CD4-positive, alpha-beta memory T cell (primary cell): ENCODE data around the gene ZFR. TPM values are rescaled to one million over a fixed set of nuclear protein-coding genes. Genes with fewer than 3 reads are reported as not detected.
"Not testable (repeated sequence)": the region's sequence is repeated elsewhere in the genome, so short reads cannot be mapped to it uniquely, and the experiment has no call there.

ENCODE experiments used
- CTCF ChIA-PET: fragments of 350-600 bp; sonication (Branson Sonifier 250); formaldehyde crosslinking; loops from one replicate; lab custom pipeline; 2021; ENCODE audit warnings: inconsistent platforms; ENCODE audit not compliant: partially characterized antibody; lab: Charles Lee
- POLR2A ChIA-PET: fragments of 350-600 bp; sonication (Branson Sonifier 250); formaldehyde crosslinking; loops from one replicate; lab custom pipeline; 2021; ENCODE audit not compliant: partially characterized antibody; lab: Charles Lee
- DNase-seq, 5 donors: peaks; one replicate each; pipeline versions ENCODE4 v3.0.0 to v3.0.0-alpha.2; 2020 to 2022; ENCODE audit warnings: mixed read lengths in 1 of 5
- H3K27ac ChIP-seq: one replicate; pipeline ENCODE4 v1.7.0; 2013; ENCODE audit warnings: low read depth, low read length
- H3K27me3 ChIP-seq: 2 replicates; pipeline ENCODE4 v1.7.0; 2013; ENCODE audit warnings: mild to moderate bottlenecking, low read length, moderate library complexity; ENCODE audit not compliant: insufficient read depth
- H3K36me3 ChIP-seq: 2 replicates; pipeline ENCODE4 v1.7.0; 2013; ENCODE audit warnings: mild to moderate bottlenecking, low read length, moderate library complexity; ENCODE audit not compliant: insufficient read depth
- H3K4me1 ChIP-seq: 2 replicates; pipeline ENCODE4 v1.7.0; 2013; ENCODE audit warnings: mild to moderate bottlenecking, low read length, moderate library complexity; ENCODE audit not compliant: insufficient read depth
- H3K4me3 ChIP-seq, 2 donors: one replicate each; pipeline ENCODE4 v1.7.0; 2013; ENCODE audit warnings: low read length in 2 of 2, mild to moderate bottlenecking in 1 of 2
- H3K9me3 ChIP-seq, 2 donors: one replicate each; pipeline ENCODE4 v1.7.0; 2013; ENCODE audit warnings: low read length in 2 of 2, control low read depth in 1 of 2; ENCODE audit not compliant: control insufficient read depth in 1 of 2
- H3K27ac Mint-ChIP-seq, 7 donors: one replicate each; pipeline ENCODE4 v1.8.0; 2020 to 2021; ENCODE audit warnings: mixed read lengths in 7 of 7, mild to moderate bottlenecking in 6 of 7, inconsistent platforms in 3 of 7, moderate library complexity in 3 of 7
- H3K27me3 Mint-ChIP-seq, 2 donors: one replicate each; pipeline ENCODE4 v1.8.0; 2020 to 2021; ENCODE audit warnings: mixed read lengths in 2 of 2
- H3K36me3 Mint-ChIP-seq, 2 donors: one replicate each; pipeline ENCODE4 v1.8.0; 2020 to 2021; ENCODE audit warnings: mixed read lengths in 2 of 2, inconsistent platforms in 1 of 2, mild to moderate bottlenecking in 1 of 2
- H3K4me1 Mint-ChIP-seq, 4 donors: one replicate each; pipeline ENCODE4 v1.8.0; 2020 to 2021; ENCODE audit warnings: mixed read lengths in 4 of 4, mild to moderate bottlenecking in 1 of 4
- H3K4me3 Mint-ChIP-seq, 8 donors: one replicate each; pipeline ENCODE4 v1.8.0; 2020 to 2021; ENCODE audit warnings: mixed read lengths in 8 of 8, mild to moderate bottlenecking in 7 of 8, moderate library complexity in 6 of 8, inconsistent platforms in 3 of 8
- H3K9me3 Mint-ChIP-seq, 8 donors: one replicate each; pipeline ENCODE4 v1.8.0; 2020 to 2021; ENCODE audit warnings: mixed read lengths in 8 of 8, mild to moderate bottlenecking in 5 of 8, inconsistent platforms in 3 of 8, moderate library complexity in 1 of 8
- intact Hi-C: fragments of 100-400 bp; cut with micrococcal nuclease; formaldehyde crosslinking; loops from one replicate; pipeline ENCODE4 v1.15.1; 2023
- polyA plus RNA-seq, 2 donors: library from polyadenylated mRNA; unstranded; fragments of 300-500 nt; fragmentation: Illumina TruSeq; gene quantifications; one replicate each; pipeline ENCODE4 v1.2.3, GENCODE V29; 2021
- total RNA-seq, 2 experiments: library from RNA; stranded (reverse); gene quantifications; one replicate each; pipeline ENCODE4 v1.2.3, GENCODE V29; 2021

ZFR gene
- total and polyA plus RNA-seq, 4 experiments from 2014 or later, result 60.1 to 102 (median 72.3) TPM

GRCh38 chr5:32367271-32367670, 77.3 kb downstream of the ZFR start:
- H3K4me3 Mint-ChIP-seq, H3K9me3 ChIP-seq, H3K27me3 Mint-ChIP-seq, H3K27me3 ChIP-seq, H3K4me1 Mint-ChIP-seq, H3K4me1 ChIP-seq, intact Hi-C loops, DNase-seq, H3K9me3 Mint-ChIP-seq, H3K27ac ChIP-seq, H3K4me3 ChIP-seq: not testable (repeated sequence)
- Mint-ChIP-seq H3K36me3 (peaks cover 38 to 50% of the 10 kb centered on the region in 2 donors), H3K27ac (peak overlapping the region in 1 of 7 donors; percentile 19)
- ChIA-PET POLR2A (interaction anchor here (0.6 to 1.2 kb wide), 2 partner anchors 45 to 217 kb away, joined by 3 read pairs; no protein-coding TSS in a partner anchor), CTCF (interaction anchor here (1.0 to 2.3 kb wide), 4 partner anchors 38 to 223 kb away, joined by 3 to 7 read pairs (median 4); no protein-coding TSS in a partner anchor)
- peaks cover 15% of the 10 kb centered on the region for H3K36me3 ChIP-seq

- H3K36me3 ChIP-seq, result peaks cover 17% of the 10 kb centered on the region
- H3K36me3 Mint-ChIP-seq, result peaks cover 33 to 47% of the 10 kb centered on the region in 2 donors
Observed at GRCh38 chr5:32365623-32366022, 78.9 kb downstream of the ZFR start.

GRCh38 chr5:32363030-32363429, 81.5 kb downstream of the ZFR start:
- H3K4me1 ChIP-seq, result no peaks in the 10 kb centered on the region
- POLR2A ChIA-PET, result no interaction called here
- H3K9me3 ChIP-seq, result no peaks in the 10 kb centered on the region
- no peak for DNase-seq
- intact Hi-C loops, result no loop called here
- no peaks in the 10 kb centered on the region for H3K27me3 ChIP-seq
- Mint-ChIP-seq H3K27ac (peak overlapping the region in 2 of 7 donors; percentile 15 to 35), H3K4me1 (no peaks in the 10 kb centered on the region), H3K36me3 (peaks cover 28 to 52% of the 10 kb centered on the region in 2 donors), H3K4me3 (no peak overlapping the region), H3K9me3 (no peaks in the 10 kb centered on the region), H3K27me3 (no peaks in the 10 kb centered on the region)
- no peak overlapping the region for H3K4me3 ChIP-seq
- CTCF ChIA-PET, result interaction anchor here (0.8 kb wide), 1 partner anchor 131 kb away, joined by 3 read pairs; no protein-coding TSS in a partner anchor
- H3K27ac ChIP-seq, result no peak overlapping the region
- peaks cover 17% of the 10 kb centered on the region for H3K36me3 ChIP-seq

More at GRCh38 chr5:32365623-32366022, 78.9 kb downstream of the ZFR start:
- H3K4me1 Mint-ChIP-seq, result peaks cover 0 to 2% (median 0%) of the 10 kb centered on the region in 4 donors
- no peaks in the 10 kb centered on the region for H3K9me3 Mint-ChIP-seq
- Histone ChIP-seq H3K27ac (no peak overlapping the region), H3K27me3 (no peaks in the 10 kb centered on the region), H3K9me3 (no peaks in the 10 kb centered on the region), H3K4me1 (no peaks in the 10 kb centered on the region), H3K4me3 (no peak overlapping the region)
- DNase-seq, result no peak
- POLR2A ChIA-PET, result interaction anchor here (0.6 kb wide), 1 partner anchor 626 kb away, joined by 3 read pairs; no protein-coding TSS in a partner anchor
- no peak overlapping the region for H3K27ac Mint-ChIP-seq
- no peak overlapping the region for H3K4me3 Mint-ChIP-seq
- no peaks in the 10 kb centered on the region for H3K27me3 Mint-ChIP-seq
- CTCF ChIA-PET, result interaction anchor here (0.5 to 2.3 kb wide), 3 partner anchors 22 to 40 kb away, joined by 3 to 7 read pairs (median 3); no protein-coding TSS in a partner anchor
- intact Hi-C loops, result no loop called here

- DNase-seq, result no peak
- H3K9me3 Mint-ChIP-seq, result no peaks in the 10 kb centered on the region
- Histone ChIP-seq H3K27me3 (no peaks in the 10 kb centered on the region), H3K4me3 (no peak overlapping the region), H3K9me3 (no peaks in the 10 kb centered on the region), H3K36me3 (peaks cover 17% of the 10 kb centered on the region), H3K4me1 (no peaks in the 10 kb centered on the region), H3K27ac (no peak overlapping the region)
- no peak overlapping the region for H3K27ac Mint-ChIP-seq
- H3K36me3 Mint-ChIP-seq, result peaks cover 28 to 51% of the 10 kb centered on the region in 2 donors
- POLR2A ChIA-PET, result no interaction called here
- H3K4me1 Mint-ChIP-seq, result no peaks in the 10 kb centered on the region
- no peak overlapping the region for H3K4me3 Mint-ChIP-seq
- intact Hi-C loops, result no loop called here
- H3K27me3 Mint-ChIP-seq, result no peaks in the 10 kb centered on the region
- CTCF ChIA-PET, result interaction anchor here (0.8 kb wide), 1 partner anchor 130 kb away, joined by 3 read pairs; no protein-coding TSS in a partner anchor
Observed at GRCh38 chr5:32362527-32362926, 82.0 kb downstream of the ZFR start.

GRCh38 chr5:32360906-32361305, 83.6 kb downstream of the ZFR start:
- no peak for DNase-seq
- Mint-ChIP-seq H3K4me1 (no peaks in the 10 kb centered on the region), H3K27ac (peak overlapping the region in 1 of 7 donors; percentile 35), H3K36me3 (peaks cover 31 to 55% of the 10 kb centered on the region in 2 donors), H3K4me3 (no peak overlapping the region), H3K9me3 (no peaks in the 10 kb centered on the region), H3K27me3 (no peaks in the 10 kb centered on the region)
- ChIA-PET CTCF (no interaction called here), POLR2A (no interaction called here)
- Histone ChIP-seq H3K4me1 (no peaks in the 10 kb centered on the region), H3K36me3 (peaks cover 17% of the 10 kb centered on the region), H3K9me3 (no peaks in the 10 kb centered on the region), H3K4me3 (no peak overlapping the region), H3K27ac (no peak overlapping the region), H3K27me3 (no peaks in the 10 kb centered on the region)
- intact Hi-C loops, result no loop called here

- H3K27me3 Mint-ChIP-seq, result no peaks in the 10 kb centered on the region
Observed at GRCh38 chr5:32358611-32359010, 85.9 kb downstream of the ZFR start.

GRCh38 chr5:32357658-32358057, 86.9 kb downstream of the ZFR start:
- ChIA-PET CTCF (interaction anchor here (0.6 kb wide), 1 partner anchor 24 kb away, joined by 3 read pairs; no protein-coding TSS in a partner anchor), POLR2A (no interaction called here)
- Mint-ChIP-seq H3K27me3 (no peaks in the 10 kb centered on the region), H3K4me1 (peaks cover 0 to 1% (median 0%) of the 10 kb centered on the region in 4 donors), H3K9me3 (no peaks in the 10 kb centered on the region), H3K4me3 (no peak overlapping the region), H3K27ac (peak overlapping the region in 1 of 7 donors; percentile 70), H3K36me3 (peaks cover 33 to 63% of the 10 kb centered on the region in 2 donors)
- no peak overlapping the region for H3K27ac ChIP-seq
- H3K27me3 ChIP-seq, result no peaks in the 10 kb centered on the region
- no peaks in the 10 kb centered on the region for H3K9me3 ChIP-seq
- no peaks in the 10 kb centered on the region for H3K4me1 ChIP-seq
- no peak for DNase-seq
- H3K36me3 ChIP-seq, result peaks cover 10% of the 10 kb centered on the region
- no peak overlapping the region for H3K4me3 ChIP-seq
- intact Hi-C loops, result no loop called here

More at GRCh38 chr5:32358611-32359010, 85.9 kb downstream of the ZFR start:
- no peak overlapping the region for H3K4me3 Mint-ChIP-seq
- H3K27ac Mint-ChIP-seq, result no peak overlapping the region
- Histone ChIP-seq H3K9me3 (no peaks in the 10 kb centered on the region), H3K4me3 (no peak overlapping the region), H3K27ac (no peak overlapping the region), H3K27me3 (no peaks in the 10 kb centered on the region), H3K36me3 (peaks cover 17% of the 10 kb centered on the region), H3K4me1 (no peaks in the 10 kb centered on the region)
- ChIA-PET POLR2A (no interaction called here), CTCF (no interaction called here)
- H3K36me3 Mint-ChIP-seq, result peaks cover 40 to 69% of the 10 kb centered on the region in 2 donors
- H3K9me3 Mint-ChIP-seq, result no peaks in the 10 kb centered on the region
- H3K4me1 Mint-ChIP-seq, result peaks cover 0 to 1% (median 0%) of the 10 kb centered on the region in 4 donors
- intact Hi-C loops, result no loop called here
- no peak for DNase-seq
